Choroid plexus epithelial cell (primary cell): ENCODE results near the gene CCDC112.
"Not testable (repeated sequence)": the region's sequence is repeated elsewhere in the genome, so short reads cannot be mapped to it uniquely, and the experiment has no call there.

Experiments used
- DNase-seq: peaks from one replicate; pipeline ENCODE4 v3.0.0-alpha.2; 2010; ENCODE audit warnings: low read depth
- H3K4me3 ChIP-seq: 2 replicates; pipeline ENCODE4 v1.5.1; 2011; ENCODE audit warnings: low read depth, mild to moderate bottlenecking, control low read depth, low read length, moderate library complexity
- CTCF ChIP-seq: conservative IDR thresholded peaks from 2 replicates; pipeline ENCODE4 v1.5.1; 2011; ENCODE audit warnings: low read depth, mild to moderate bottlenecking, control low read depth, inconsistent platforms, low read length, moderate library complexity

Gene CCDC112

GRCh38 chr5:115337882-115338281 is 41.4 kb upstream of the CCDC112 start:
- H3K4me3 ChIP-seq = no peak overlapping the region
- no peak for DNase-seq
- TF ChIP-seq CTCF = no peak

GRCh38 chr5:115336964-115337363 is 40.5 kb upstream of the CCDC112 start:
- H3K4me3 ChIP-seq = no peak overlapping the region
- DNase-seq = no peak
- no peak for TF ChIP-seq CTCF

- no peak for DNase-seq
- no peak overlapping the region for H3K4me3 ChIP-seq
- TF ChIP-seq CTCF = no peak
These were observed 39.8 kb upstream of the CCDC112 start for GRCh38 chr5:115336201-115336720.

- TF ChIP-seq CTCF = no peak
- no peak for DNase-seq
- no peak overlapping the region for H3K4me3 ChIP-seq
These were observed 38.8 kb upstream of the CCDC112 start for GRCh38 chr5:115335301-115335700.

GRCh38 chr5:115333164-115333563 is 36.7 kb upstream of the CCDC112 start:
- H3K4me3 ChIP-seq = no peak overlapping the region
- peak; percentile 91 for DNase-seq
- no peak for TF ChIP-seq CTCF

- no peak overlapping the region for H3K4me3 ChIP-seq
- DNase-seq = no peak
- no peak for TF ChIP-seq CTCF
These were observed 34.4 kb upstream of the CCDC112 start for GRCh38 chr5:115330830-115331229.

- H3K4me3 ChIP-seq = no peak overlapping the region
- no peak for TF ChIP-seq CTCF
- no peak for DNase-seq
These were observed 33.0 kb upstream of the CCDC112 start for GRCh38 chr5:115329475-115329874.

GRCh38 chr5:115328617-115329274 is 32.3 kb upstream of the CCDC112 start:
- DNase-seq = not testable (repeated sequence)

More at GRCh38 chr5:115328617-115329274, 32.3 kb upstream of the CCDC112 start:
- not testable (repeated sequence) for H3K4me3 ChIP-seq
